Fibroblast of pulmonary artery (primary cell): ENCODE measurements around the gene EEF1AKMT1.

ENCODE experiments used
- DNase-seq: peaks from one replicate; pipeline ENCODE4 v3.0.0-alpha.2; 2010; ENCODE audit warnings: low read depth
- H3K4me3 ChIP-seq: replicated peaks from 2 replicates; pipeline ENCODE4 v1.5.1; 2011; ENCODE audit warnings: low read depth, mild to moderate bottlenecking, control low read depth, low read length, moderate library complexity
- TF ChIP-seq, protein P1 (sequence below): IDR thresholded peaks from 2 replicates; pipeline ENCODE4 v1.5.1; 2011; ENCODE audit warnings: mild to moderate bottlenecking, control low read depth, low read length, inconsistent platforms; ENCODE audit errors: missing control alignments

The EEF1AKMT1 gene

DNA sequence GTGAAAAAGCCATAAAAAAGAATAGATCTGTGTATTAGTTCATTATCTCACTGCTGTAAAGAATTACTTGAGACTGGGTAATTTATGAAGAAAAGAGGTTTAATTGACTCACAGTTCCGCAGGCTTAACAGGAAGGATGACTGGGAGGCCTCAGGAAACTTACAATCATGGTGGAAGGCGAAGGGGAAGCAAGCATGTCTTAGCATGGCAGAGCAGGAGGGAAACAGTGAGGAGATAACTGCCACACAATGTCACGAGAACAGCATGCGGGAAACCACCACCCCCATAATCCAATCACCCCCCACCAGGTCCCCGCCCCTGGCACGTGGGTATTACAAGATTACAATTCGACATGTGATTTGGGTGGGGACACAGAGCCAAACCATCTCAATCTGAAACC lies 39.1 kb upstream of the EEF1AKMT1 start:
- H3K4me3 ChIP-seq = no peak overlapping the region
- no peak for DNase-seq
- TF ChIP-seq, protein P1, sequence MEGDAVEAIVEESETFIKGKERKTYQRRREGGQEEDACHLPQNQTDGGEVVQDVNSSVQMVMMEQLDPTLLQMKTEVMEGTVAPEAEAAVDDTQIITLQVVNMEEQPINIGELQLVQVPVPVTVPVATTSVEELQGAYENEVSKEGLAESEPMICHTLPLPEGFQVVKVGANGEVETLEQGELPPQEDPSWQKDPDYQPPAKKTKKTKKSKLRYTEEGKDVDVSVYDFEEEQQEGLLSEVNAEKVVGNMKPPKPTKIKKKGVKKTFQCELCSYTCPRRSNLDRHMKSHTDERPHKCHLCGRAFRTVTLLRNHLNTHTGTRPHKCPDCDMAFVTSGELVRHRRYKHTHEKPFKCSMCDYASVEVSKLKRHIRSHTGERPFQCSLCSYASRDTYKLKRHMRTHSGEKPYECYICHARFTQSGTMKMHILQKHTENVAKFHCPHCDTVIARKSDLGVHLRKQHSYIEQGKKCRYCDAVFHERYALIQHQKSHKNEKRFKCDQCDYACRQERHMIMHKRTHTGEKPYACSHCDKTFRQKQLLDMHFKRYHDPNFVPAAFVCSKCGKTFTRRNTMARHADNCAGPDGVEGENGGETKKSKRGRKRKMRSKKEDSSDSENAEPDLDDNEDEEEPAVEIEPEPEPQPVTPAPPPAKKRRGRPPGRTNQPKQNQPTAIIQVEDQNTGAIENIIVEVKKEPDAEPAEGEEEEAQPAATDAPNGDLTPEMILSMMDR = no peak

DNA sequence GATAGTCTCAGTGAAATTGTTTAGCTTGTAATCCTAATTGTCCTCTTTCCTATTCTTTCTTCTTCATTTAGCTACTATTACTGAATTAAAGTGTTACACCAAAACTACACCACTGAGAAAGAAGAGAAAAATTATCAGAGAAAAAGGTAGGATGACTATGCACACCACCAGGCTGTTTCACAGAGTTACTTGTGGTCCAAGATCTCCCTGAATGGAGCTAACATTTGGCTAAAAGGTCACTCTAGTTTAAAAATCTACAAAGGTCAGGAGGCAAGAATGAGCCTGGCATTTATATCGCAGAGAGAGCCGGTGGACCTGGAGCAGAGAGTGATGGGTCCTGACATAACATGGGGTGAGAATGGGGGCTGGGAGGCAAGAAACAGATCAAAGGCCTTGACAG lies 37.0 kb upstream of the EEF1AKMT1 start:
- TF ChIP-seq, protein P1 = no peak
- H3K4me3 ChIP-seq = no peak overlapping the region
- no peak for DNase-seq

DNA sequence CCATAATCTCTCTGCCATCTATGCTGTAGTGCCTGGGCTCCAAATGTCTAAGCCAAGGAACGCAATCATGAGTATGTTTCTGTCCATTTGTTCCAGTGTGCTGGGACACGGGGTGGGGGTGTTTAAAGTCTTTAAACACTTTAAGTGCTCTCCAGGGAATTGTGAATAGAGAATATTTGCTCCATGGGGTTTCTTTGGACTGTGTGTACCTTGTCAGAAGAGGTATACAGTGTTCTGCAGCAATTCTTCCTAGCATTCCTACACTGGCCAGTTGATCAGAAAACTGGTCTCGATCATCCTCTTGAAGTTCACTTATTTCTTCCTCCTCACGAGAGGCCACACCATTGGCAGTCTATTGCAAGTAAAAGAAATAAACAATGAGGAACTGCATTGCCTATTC lies 35.1 kb upstream of the EEF1AKMT1 start:
- no peak for DNase-seq
- no peak overlapping the region for H3K4me3 ChIP-seq
- TF ChIP-seq, protein P1 = no peak

DNA sequence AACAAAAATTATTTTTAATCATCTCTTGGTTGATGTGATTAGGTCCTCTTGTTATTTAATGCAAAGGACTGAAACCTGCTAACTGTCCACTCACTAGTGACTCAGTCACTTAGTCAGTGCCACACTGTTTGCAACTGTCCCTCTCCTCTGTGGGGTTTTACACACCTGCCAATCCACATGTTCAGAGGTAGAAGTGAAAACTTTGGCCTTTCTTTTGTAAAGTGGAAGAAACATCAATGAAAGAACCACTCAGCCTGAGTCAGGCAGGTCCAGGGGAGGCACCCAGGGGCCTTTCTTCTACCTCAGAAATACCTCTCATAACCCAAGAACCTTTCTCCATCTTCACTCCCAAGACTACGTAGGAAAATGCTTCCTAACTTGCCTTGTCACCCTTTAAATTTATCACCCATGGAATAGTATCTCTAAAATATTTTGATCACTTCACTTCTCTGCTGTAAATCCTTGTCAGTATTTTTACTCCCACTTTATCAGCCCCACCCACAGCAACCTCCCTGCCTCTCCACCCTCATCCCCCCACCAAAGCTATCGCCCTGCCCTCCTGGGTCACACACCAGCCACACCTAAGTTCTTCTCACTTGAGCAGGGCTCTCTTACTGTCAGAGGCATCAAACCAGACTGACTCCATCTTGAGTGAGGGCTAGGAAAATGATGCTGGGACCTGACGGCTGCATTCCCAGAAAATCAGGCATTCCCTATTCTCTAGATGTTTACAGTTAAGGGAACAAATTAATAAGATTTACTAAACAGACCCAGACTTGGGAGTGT lies 29.6 kb upstream of the EEF1AKMT1 start:
- H3K4me3 ChIP-seq = no peak overlapping the region
- DNase-seq = no peak
- TF ChIP-seq, protein P1 = no peak

DNA sequence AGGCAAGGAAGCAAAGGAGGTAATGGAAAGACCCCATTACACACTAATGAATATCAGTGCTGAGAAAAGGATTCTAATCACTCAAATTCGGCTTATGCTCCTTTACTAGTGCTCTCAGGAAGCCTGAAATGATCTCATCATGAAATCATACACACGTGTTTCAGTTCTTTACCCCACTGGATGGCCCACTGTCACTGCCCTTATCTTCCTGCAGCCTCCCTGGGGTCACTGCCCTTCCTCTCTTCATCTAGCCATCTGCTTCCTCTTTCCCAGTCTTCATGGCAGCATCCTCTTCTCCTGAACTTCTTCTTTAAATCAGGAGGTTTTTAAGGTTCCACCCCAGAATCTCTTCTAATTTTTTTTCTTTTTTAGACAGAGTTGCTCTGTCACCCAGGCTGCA lies 27.9 kb upstream of the EEF1AKMT1 start:
- TF ChIP-seq, protein P1 = no peak
- DNase-seq = no peak
- H3K4me3 ChIP-seq = no peak overlapping the region

DNA sequence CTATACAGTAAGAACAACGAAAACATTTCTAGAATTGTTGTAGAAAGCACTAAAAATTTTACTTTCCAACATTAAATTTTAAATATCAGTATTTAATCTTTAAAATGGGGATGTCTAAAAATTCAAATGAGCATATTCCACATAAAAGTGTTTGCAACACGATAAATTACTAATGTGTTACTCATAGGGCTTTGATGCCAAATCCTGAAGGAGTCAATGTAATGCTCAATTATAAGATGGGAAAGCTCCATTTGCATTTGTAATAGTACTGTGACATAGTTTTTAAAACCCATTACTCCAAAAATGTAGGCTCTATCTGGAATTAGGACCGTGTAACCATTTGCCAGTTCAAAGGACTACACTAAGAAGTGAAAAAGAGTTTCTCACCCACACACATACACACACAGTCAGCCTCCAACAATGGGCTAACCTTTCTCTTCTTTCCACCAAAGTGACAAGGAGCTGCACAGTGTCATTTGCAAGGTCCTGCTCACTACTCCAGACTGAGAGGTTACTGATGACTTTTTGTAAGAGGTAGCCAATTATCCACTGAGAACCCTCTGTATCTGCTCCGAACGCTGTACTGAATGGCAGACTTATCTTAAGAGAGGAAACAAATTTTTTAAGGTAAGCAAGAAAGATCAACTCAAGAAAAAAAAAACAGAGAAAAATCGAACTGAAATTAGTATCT lies 26.1 kb upstream of the EEF1AKMT1 start:
- no peak overlapping the region for H3K4me3 ChIP-seq
- TF ChIP-seq, protein P1 = no peak
- peak; percentile 40 for DNase-seq

DNA sequence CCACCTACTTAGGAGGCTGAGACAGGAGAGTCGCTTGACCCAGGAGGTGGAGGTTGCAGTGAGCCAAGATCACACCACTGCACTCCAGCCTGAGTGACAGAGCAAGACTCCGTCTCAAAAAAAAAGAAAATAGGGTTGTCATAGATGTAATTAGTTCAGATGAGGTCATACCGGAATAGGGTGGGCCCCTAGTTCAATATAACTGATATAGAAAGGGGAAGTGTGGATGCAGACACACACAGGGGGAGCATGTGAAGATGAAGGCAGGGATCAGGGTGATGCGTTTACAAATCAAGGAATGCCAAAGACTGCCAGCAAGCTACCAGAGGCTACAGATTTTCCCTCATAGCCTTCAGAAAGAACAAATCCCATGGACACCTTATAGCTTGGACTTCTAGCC lies 24.3 kb upstream of the EEF1AKMT1 start:
- no peak for DNase-seq
- TF ChIP-seq, protein P1 = no peak
- H3K4me3 ChIP-seq = no peak overlapping the region
